Choroid plexus epithelial cell (primary cell): ENCODE results near the gene RAB36.

Source experiments
- DNase-seq: peaks from one replicate; pipeline ENCODE4 v3.0.0-alpha.2; 2010; ENCODE audit warnings: low read depth
- H3K4me3 ChIP-seq: 2 replicates; pipeline ENCODE4 v1.5.1; 2011; ENCODE audit warnings: low read depth, mild to moderate bottlenecking, control low read depth, low read length, moderate library complexity
- TF ChIP-seq, protein P1 (sequence below): conservative IDR thresholded peaks from 2 replicates; pipeline ENCODE4 v1.5.1; 2011; ENCODE audit warnings: low read depth, mild to moderate bottlenecking, control low read depth, inconsistent platforms, low read length, moderate library complexity

Gene RAB36

DNA sequence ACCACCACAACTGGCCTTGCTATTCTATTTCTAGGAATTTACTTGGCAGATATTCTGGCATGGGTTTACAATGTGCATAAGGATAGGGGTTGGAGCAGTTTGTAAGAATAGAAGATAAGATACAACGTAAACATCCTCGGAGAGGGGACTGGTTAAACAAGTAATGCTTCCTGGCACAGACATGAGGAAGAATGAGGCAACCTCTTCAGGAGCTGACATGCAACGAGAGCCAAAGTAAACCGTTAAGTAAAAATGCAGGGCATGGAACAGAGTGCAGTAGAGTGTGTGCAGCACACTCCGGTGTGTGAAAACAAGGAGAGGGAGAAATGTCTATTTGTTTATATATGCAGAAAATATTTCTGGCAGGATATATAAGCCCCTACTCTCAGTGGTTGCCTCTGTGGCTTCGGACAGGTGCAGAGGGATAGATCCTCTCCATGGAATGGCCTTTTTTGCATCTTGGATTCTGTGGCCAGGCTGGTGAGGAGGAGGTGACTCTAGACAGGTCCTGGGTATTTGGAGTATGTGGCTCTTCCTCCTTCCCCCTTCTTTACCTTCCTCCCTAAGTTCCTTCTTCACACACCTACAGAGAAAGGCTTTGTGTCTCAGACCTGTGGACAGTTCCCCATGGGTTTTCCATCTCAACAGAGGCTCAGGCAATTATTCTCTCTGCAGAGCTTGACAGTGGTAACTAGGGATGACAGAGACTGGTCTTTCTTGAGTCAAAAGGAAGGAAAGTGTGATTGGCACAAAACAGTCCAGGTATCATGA lies 2.5 kb downstream of the RAB36 start:
- DNase-seq, result peak; percentile 93
- H3K4me3 ChIP-seq, result no peak overlapping the region
- TF ChIP-seq, protein P1, sequence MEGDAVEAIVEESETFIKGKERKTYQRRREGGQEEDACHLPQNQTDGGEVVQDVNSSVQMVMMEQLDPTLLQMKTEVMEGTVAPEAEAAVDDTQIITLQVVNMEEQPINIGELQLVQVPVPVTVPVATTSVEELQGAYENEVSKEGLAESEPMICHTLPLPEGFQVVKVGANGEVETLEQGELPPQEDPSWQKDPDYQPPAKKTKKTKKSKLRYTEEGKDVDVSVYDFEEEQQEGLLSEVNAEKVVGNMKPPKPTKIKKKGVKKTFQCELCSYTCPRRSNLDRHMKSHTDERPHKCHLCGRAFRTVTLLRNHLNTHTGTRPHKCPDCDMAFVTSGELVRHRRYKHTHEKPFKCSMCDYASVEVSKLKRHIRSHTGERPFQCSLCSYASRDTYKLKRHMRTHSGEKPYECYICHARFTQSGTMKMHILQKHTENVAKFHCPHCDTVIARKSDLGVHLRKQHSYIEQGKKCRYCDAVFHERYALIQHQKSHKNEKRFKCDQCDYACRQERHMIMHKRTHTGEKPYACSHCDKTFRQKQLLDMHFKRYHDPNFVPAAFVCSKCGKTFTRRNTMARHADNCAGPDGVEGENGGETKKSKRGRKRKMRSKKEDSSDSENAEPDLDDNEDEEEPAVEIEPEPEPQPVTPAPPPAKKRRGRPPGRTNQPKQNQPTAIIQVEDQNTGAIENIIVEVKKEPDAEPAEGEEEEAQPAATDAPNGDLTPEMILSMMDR, result no peak

DNA sequence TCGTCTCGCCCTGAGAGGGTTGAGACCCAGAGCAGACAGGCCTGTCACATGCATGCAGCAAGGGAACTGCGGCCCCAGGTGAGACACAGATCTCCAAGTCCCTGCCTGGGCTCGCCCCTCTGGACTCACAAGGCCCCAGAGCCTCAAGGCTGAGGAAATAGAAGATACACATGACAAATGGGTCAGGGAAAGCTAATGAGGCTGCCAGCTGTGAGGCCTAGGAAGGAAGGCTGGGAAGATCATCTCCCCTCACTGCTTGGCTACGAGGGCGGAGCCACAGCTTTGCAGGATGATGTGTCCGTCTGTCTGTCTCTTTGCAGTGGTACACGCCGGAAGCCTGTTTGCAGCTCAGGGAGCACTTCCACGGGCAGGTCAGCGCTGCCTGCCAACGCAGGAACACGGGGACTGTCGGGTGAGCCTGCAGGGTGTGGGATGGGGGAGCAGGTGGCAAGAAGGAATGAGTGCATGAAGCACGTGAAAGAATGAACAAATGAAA lies 4.5 kb downstream of the RAB36 start:
- no peak for DNase-seq
- TF ChIP-seq, protein P1, result no peak

DNA sequence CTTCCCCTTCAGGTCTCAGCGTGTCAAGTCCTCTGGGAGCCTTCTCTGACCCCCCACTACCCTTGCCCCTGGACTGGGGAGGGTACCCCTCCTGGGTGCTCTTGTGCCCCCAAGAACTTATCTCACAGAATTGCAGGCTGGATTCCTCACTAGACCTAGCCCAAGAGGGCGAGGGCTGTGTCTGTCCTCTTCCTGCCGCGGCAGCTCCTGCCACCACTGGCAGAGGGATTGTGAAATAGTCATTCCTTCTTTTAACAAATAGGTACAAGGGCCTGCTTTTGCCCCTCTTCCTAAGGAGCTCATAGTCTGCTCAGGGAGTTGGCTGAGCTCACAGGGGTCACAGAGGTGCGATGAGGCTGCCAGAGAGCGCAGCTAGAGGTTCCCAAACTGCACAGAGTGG lies 5.5 kb downstream of the RAB36 start:
- TF ChIP-seq, protein P1, result no peak
- DNase-seq, result no peak
- no peak overlapping the region for H3K4me3 ChIP-seq

More for the DNA sequence above, 4.5 kb downstream of the RAB36 start:
- no peak overlapping the region for H3K4me3 ChIP-seq

DNA sequence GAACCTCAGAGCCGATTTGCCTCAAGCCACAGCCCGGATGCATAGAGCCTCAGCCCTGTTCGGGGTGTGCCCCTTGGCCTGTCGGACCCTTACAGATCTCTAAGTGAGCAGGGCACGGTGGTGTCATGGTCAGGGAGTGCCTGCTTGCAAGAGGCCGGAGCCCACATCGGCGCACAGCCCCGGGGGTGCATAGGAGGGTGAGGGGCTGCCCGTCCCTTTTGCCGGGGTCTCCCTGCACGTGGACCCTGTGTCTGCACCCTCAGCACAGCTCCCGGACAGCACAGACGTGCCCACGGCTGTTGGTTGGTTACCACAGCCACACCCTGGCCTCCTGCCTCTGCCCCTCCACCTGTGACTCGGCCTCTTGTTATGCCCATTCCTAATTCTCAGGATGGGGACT lies 6.5 kb downstream of the RAB36 start:
- DNase-seq, result no peak
- TF ChIP-seq, protein P1, result no peak
- no peak overlapping the region for H3K4me3 ChIP-seq

DNA sequence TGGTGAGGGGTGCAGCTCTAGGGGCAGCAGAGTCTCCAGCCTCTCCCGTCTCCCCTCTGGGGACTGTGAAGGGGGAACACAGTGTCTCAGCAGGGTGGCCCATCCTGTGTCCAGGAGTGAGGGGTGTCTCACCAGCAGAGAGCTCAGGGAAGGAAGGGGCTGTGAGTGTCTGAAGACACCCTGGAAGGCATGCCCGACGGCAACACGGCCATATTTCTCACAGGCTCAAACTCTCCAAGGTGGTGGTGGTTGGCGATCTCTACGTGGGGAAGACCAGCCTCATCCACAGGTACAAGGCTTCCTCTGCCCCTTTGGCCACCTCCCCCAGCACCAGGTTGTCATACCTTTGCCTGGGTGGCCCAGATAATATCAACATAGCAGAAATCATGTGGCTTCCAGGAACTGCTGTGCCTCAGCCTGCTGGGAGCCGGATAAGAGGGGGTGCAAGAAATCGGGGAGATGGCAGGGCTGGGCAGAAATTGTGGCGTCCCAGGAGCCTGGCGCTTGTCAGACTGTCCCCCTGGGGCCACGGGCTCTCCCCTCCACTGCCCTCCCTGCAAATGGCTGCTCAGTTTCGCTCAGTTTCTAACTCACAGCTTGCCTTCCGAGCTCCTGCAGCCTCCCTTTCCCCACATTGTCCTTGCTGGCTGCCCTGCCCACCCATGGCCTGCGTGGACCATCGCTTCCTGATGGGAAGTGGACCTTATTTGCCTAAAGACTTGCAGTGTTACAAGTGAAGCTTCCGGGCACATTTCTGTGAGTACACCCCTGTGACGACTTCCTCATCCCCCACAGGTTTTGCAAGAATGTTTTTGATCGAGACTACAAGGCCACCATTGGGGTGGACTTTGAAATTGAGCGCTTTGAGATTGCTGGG lies 7.2 kb downstream of the RAB36 start:
- TF ChIP-seq, protein P1, result no peak
- DNase-seq, result no peak
- H3K4me3 ChIP-seq, result no peak overlapping the region

DNA sequence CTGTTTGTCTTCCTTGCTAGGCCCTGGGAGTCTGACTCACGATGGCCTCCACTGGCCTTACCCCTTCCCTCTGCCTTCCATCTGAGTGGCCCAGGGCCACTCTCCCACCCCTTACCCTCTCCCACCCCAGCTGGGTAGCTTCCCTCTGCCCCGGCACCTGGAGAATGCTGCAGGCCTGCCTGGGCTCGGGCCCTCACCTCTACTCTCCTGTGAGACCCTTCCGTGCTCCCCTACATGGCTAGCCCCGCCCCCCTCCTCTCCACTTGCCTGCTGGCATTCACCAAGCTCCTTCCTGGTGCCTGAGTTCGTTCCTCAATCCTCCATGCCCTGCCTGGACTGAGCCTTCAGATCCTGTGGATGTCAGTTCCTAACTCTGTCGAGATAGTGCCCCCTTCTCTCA lies 8.7 kb downstream of the RAB36 start:
- TF ChIP-seq, protein P1, result no peak
- no peak overlapping the region for H3K4me3 ChIP-seq
- no peak for DNase-seq
